SK-N-SH (cell line): Measurements from ENCODE around the gene DCLK1. TPM values are rescaled to one million over a fixed set of nuclear protein-coding genes. Genes with fewer than 3 reads are reported as not detected.

Experiments used
- CTCF ChIA-PET: fragments of 300-600, 350-600 bp; formaldehyde crosslinking; extraction: SDS; loops from one replicate; lab custom pipeline; 2021; lab: Yijun Ruan, JAX
- POLR2A ChIA-PET: fragments of 350-600 bp; sonication (Branson Sonifier 250); formaldehyde crosslinking; extraction: SDS; loops from one replicate; lab custom pipeline; 2020; ENCODE audit warnings: antibody characterized with exemption, inconsistent platforms; lab: Yijun Ruan, JAX
- DNase-seq: peaks from one replicate; pipeline ENCODE4 v3.0.0; 2012
- H2AFZ ChIP-seq: fragments of 200-600 bp; sonication (generic); 2 replicates; pipeline ENCODE4 v1.8.1; 2016; ENCODE audit warnings: antibody characterized with exemption, mild to moderate bottlenecking, low read depth
- H3F3A ChIP-seq: fragments of 200-600 bp; sonication (generic); replicated peaks from 2 replicates; pipeline ENCODE3; 2016; ENCODE audit warnings: antibody characterized with exemption, mild to moderate bottlenecking; ENCODE audit not compliant: insufficient read depth
- H3K27ac ChIP-seq, 2 experiments: fragments of 200-500 bp in 1 of 2; fragments of 200-600 bp in 1 of 2; sonication (Bioruptor generic) in 1 of 2; sonication (generic), shearing (Covaris generic) in 1 of 2; 2 replicates each; pipeline versions ENCODE4 v1.5.1 to v1.6.1; 2014 to 2016; ENCODE audit warnings: low read depth in 2 of 2, inconsistent platforms in 1 of 2, low read length in 1 of 2, mild to moderate bottlenecking in 1 of 2, mixed read lengths in 1 of 2
- H3K27me3 ChIP-seq: fragments of 200-600 bp; sonication (generic), shearing (Covaris generic); 2 replicates; pipeline ENCODE4 v1.6.1; 2016; ENCODE audit warnings: mixed run types; ENCODE audit not compliant: insufficient read depth
- H3K36me3 ChIP-seq, 2 experiments: fragments of 200-500 bp in 1 of 2; fragments of 200-600 bp in 1 of 2; sonication (Bioruptor generic) in 1 of 2; sonication (generic) in 1 of 2; replicated peaks in 1 of 2; 2 replicates each; pipeline versions ENCODE3 to v1.5.1; 2014 to 2016; ENCODE audit warnings: low read length in 1 of 2, mild to moderate bottlenecking in 1 of 2; ENCODE audit not compliant: insufficient read depth in 2 of 2, control insufficient read depth in 1 of 2
- H3K4me1 ChIP-seq, 2 experiments: fragments of 200-500 bp in 1 of 2; fragments of 200-600 bp in 1 of 2; sonication (Bioruptor generic) in 1 of 2; sonication (generic), shearing (Covaris generic) in 1 of 2; 2 replicates each; pipeline versions ENCODE4 v1.5.1 to v1.6.1; 2014 to 2016; ENCODE audit warnings: low read depth in 1 of 2, low read length in 1 of 2, mixed run types in 1 of 2; ENCODE audit not compliant: insufficient read depth in 2 of 2, control insufficient read depth in 1 of 2
- H3K4me2 ChIP-seq: fragments of 200-600 bp; sonication (generic), shearing (Covaris generic); 2 replicates; pipeline ENCODE4 v1.6.1; 2017; ENCODE audit warnings: mixed run types
- H3K4me3 ChIP-seq, 2 experiments: fragments of 200-500 bp in 1 of 2; fragments of 200-600 bp in 1 of 2; sonication (Bioruptor generic) in 1 of 2; sonication (generic), shearing (Covaris generic) in 1 of 2; 2 replicates each; pipeline versions ENCODE4 v1.5.1 to v1.8.1; 2014 to 2016; ENCODE audit warnings: low read depth in 2 of 2, inconsistent platforms in 1 of 2, low read length in 1 of 2, mild to moderate bottlenecking in 1 of 2, mixed read lengths in 1 of 2, moderate library complexity in 1 of 2
- H3K79me2 ChIP-seq: fragments of 200-600 bp; sonication (generic); 2 replicates; pipeline ENCODE4 v1.8.1; 2017; ENCODE audit warnings: mild to moderate bottlenecking; ENCODE audit not compliant: insufficient read depth
- H3K9ac ChIP-seq: fragments of 200-600 bp; sonication (generic); 2 replicates; pipeline ENCODE4 v1.6.1; 2017; ENCODE audit warnings: mixed run types
- H3K9me2 ChIP-seq: fragments of 200-600 bp; sonication (generic); 2 replicates; pipeline ENCODE4 v1.6.1; 2017; ENCODE audit warnings: mixed run types
- H3K9me3 ChIP-seq: fragments of 200-600 bp; sonication (generic); 2 replicates; pipeline ENCODE4 v1.6.1; 2017; ENCODE audit warnings: mixed run types, mild to moderate bottlenecking, moderate library complexity
- H4K20me1 ChIP-seq: fragments of 200-600 bp; sonication (generic); 2 replicates; pipeline ENCODE4 v1.6.1; 2017; ENCODE audit warnings: mild to moderate bottlenecking, mixed run types; ENCODE audit not compliant: insufficient read depth
- CHD2 ChIP-seq: fragments of 150-350 bp; IDR thresholded peaks from 2 replicates; pipeline ENCODE4 v1.6.1; 2018; ENCODE audit warnings: low read length; ENCODE audit not compliant: partially characterized antibody
- EZH2phosphoT487 ChIP-seq: fragments of 200-600 bp; sonication (generic); IDR thresholded peaks from 2 replicates; pipeline ENCODE4 v1.6.1; 2017; ENCODE audit warnings: low read depth, mixed run types, mild to moderate bottlenecking, antibody characterized with exemption, moderate library complexity, borderline replicate concordance
- FOSL2 ChIP-seq: IDR thresholded peaks from 2 replicates; pipeline ENCODE4 v1.4.0; 2012; ENCODE audit warnings: low read depth, mild to moderate bottlenecking, moderate library complexity, borderline replicate concordance
- MXI1 ChIP-seq: IDR thresholded peaks from 2 replicates; pipeline ENCODE4 v1.6.1; 2012; ENCODE audit warnings: mild to moderate bottlenecking, low read depth, low read length, improper control_type of control experiment
- RAD21 ChIP-seq: IDR thresholded peaks from 2 replicates; pipeline ENCODE4 v1.6.1; 2012; ENCODE audit warnings: mild to moderate bottlenecking, low read length
- RXRA ChIP-seq: IDR thresholded peaks from 2 replicates; pipeline ENCODE4 v1.4.0; 2012; ENCODE audit warnings: low read depth, mild to moderate bottlenecking, borderline replicate concordance
- TEAD4 ChIP-seq: IDR thresholded peaks from 2 replicates; pipeline ENCODE4 v1.4.0; 2012; ENCODE audit warnings: mild to moderate bottlenecking, borderline replicate concordance; ENCODE audit not compliant: insufficient read depth
- WGBS: methylation state at CpG from one replicate; pipeline ENCODE4 v1.1.6; 2017; ENCODE audit warnings: low lambda C conversion rate; 5-methylcytosine and 5-hydroxymethylcytosine counted together
- polyA plus RNA-seq, 3 experiments: library from polyadenylated mRNA; depleted of rRNA; stranded (reverse); fragments of >200 nt; gene quantifications; 2 replicates each; pipeline ENCODE4 v1.2.3, GENCODE V29; 2012
- TF ChIP-seq, protein P1 (sequence below): IDR thresholded peaks from 2 replicates; pipeline ENCODE4; 2012
- TF ChIP-seq, protein P2 (sequence below): IDR thresholded peaks from 2 replicates; pipeline ENCODE4 v1.6.1; 2012; ENCODE audit warnings: mild to moderate bottlenecking, low read depth, low read length, moderate library complexity

Gene DCLK1
- polyA plus RNA-seq, 1 of the 3 experiments (the other 2 are of a cell fraction): 1.1 TPM

DNA sequence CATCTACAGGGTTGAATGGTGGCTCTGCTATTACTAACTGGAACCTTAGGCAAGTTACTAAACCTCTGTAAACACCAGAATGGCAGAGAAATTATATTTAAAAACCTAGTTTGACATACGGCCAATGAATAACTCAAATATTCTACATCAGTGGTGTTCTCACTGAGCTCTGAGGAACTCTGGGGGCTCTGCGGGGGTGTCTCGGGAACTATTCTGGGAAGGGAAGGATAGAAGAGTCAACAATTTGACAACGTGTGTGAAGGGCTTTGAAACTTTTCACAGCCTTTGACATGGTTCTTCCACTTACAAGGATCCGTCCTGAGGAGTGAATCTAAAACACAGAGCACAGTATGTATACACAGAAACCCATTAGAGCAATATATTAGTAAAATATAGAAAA lies 44.4 kb upstream of the DCLK1 start (continued):
- TF ChIP-seq, protein P1, sequence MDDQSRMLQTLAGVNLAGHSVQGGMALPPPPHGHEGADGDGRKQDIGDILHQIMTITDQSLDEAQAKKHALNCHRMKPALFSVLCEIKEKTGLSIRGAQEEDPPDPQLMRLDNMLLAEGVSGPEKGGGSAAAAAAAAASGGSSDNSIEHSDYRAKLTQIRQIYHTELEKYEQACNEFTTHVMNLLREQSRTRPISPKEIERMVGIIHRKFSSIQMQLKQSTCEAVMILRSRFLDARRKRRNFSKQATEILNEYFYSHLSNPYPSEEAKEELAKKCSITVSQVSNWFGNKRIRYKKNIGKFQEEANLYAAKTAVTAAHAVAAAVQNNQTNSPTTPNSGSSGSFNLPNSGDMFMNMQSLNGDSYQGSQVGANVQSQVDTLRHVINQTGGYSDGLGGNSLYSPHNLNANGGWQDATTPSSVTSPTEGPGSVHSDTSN: no peak
- TF ChIP-seq, all 33 proteins: peak for 0

DNA sequence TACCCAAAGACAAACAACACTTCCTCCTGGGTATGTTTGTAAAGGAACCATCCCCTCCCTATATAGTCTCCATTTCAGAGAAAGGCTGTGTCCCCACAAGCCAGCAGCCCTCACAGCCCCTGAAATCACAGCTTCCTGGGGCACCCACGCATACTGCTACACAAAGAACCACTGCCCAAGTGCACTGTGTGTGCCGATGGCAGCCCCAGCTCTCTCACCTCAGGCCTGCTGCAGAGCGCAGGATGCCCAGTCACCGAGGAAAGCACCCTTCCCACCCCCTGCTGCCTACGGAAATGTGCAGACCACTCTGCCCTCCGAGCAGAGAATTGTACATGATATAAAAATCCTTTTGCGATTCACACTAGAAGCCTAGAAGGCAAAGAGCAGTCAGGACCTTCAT lies 43.7 kb upstream of the DCLK1 start:
- H4K20me1 ChIP-seq: no peaks in the 10 kb centered on the region
- H3K4me2 ChIP-seq: no peak overlapping the region
- H3K9me3 ChIP-seq: no peaks in the 10 kb centered on the region
- POLR2A ChIA-PET: no interaction called here
- 71% methylated on average over 7 of the region's 7 CpGs for WGBS
- H3K36me3 ChIP-seq: no peaks in the 10 kb centered on the region
- no peak overlapping the region for H3K9ac ChIP-seq
- TF ChIP-seq EZH2phosphoT487 (no peak), RXRA (no peak), RAD21 (no peak), FOSL2 (no peak)
- CTCF ChIA-PET: interaction anchor here (0.7 kb wide), 1 partner anchor 13 kb away, joined by 3 read pairs; no protein-coding TSS in a partner anchor
- no peak overlapping the region for H3K4me3 ChIP-seq
- H3K4me1 ChIP-seq: no peaks in the 10 kb centered on the region
- no peaks in the 10 kb centered on the region for H3K9me2 ChIP-seq
- DNase-seq: no peak
- H3F3A ChIP-seq: no peaks in the 10 kb centered on the region
- no peaks in the 10 kb centered on the region for H3K27me3 ChIP-seq
- no peak overlapping the region for H3K27ac ChIP-seq
- H3K79me2 ChIP-seq: no peaks in the 10 kb centered on the region
- H2AFZ ChIP-seq: no peak overlapping the region

DNA sequence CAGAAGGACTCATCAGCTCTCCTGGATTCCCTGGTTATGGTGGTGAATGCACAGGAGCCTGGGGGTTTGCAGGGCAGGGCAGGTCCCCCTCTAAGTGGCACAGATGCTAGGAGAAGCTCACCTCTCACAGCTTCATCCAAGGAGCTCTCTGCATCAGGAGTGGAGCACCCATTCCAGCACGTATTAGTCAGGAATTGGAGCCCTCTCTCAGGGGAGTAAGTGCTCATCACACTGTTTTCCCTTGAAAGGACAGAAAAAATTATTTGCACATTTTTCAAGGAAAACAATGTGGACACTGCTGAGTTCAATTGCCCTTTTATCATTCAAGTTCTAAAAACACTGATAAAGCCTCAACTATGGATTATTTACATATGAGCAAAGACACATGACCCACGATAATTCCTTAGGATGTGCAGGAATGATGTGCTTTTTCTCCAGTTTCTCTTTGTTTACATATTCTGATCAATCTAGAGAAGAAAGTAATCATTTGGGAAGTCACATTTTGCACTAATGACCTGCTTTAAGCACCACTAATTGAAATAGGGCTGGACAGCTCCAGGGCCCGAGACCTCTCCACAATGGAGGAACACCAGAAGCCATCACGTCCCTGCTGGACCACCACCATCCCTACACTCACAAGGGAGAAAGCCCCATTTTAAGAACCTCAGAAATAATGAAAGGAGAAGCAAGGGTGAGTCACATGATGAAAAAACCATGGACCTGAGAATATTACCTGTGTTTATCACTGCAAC lies 42.6 kb upstream of the DCLK1 start:
- no peak overlapping the region for H3K4me2 ChIP-seq
- 75% methylated on average over 4 of the region's 4 CpGs for WGBS

More for the DNA sequence above, 42.6 kb upstream of the DCLK1 start:
- H3K27me3 ChIP-seq: no peaks in the 10 kb centered on the region
- H3K27ac ChIP-seq: no peak overlapping the region
- no peaks in the 10 kb centered on the region for H3K9me3 ChIP-seq
- ChIA-PET POLR2A (no interaction called here), CTCF (no interaction called here)
- no peak overlapping the region for H3K4me3 ChIP-seq
- H3K4me1 ChIP-seq: no peaks in the 10 kb centered on the region
- TF ChIP-seq, protein P2, sequence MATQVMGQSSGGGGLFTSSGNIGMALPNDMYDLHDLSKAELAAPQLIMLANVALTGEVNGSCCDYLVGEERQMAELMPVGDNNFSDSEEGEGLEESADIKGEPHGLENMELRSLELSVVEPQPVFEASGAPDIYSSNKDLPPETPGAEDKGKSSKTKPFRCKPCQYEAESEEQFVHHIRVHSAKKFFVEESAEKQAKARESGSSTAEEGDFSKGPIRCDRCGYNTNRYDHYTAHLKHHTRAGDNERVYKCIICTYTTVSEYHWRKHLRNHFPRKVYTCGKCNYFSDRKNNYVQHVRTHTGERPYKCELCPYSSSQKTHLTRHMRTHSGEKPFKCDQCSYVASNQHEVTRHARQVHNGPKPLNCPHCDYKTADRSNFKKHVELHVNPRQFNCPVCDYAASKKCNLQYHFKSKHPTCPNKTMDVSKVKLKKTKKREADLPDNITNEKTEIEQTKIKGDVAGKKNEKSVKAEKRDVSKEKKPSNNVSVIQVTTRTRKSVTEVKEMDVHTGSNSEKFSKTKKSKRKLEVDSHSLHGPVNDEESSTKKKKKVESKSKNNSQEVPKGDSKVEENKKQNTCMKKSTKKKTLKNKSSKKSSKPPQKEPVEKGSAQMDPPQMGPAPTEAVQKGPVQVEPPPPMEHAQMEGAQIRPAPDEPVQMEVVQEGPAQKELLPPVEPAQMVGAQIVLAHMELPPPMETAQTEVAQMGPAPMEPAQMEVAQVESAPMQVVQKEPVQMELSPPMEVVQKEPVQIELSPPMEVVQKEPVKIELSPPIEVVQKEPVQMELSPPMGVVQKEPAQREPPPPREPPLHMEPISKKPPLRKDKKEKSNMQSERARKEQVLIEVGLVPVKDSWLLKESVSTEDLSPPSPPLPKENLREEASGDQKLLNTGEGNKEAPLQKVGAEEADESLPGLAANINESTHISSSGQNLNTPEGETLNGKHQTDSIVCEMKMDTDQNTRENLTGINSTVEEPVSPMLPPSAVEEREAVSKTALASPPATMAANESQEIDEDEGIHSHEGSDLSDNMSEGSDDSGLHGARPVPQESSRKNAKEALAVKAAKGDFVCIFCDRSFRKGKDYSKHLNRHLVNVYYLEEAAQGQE: peak; percentile 76; the same call in 1 of the 2 replicates
- TF ChIP-seq MXI1 (no peak), CHD2 (no peak), TEAD4 (no peak)
- H3K9ac ChIP-seq: no peak overlapping the region
- no peaks in the 10 kb centered on the region for H3K36me3 ChIP-seq
- H3F3A ChIP-seq: no peaks in the 10 kb centered on the region
- no peak for DNase-seq
- H2AFZ ChIP-seq: no peak overlapping the region
- H3K79me2 ChIP-seq: no peaks in the 10 kb centered on the region
- H3K9me2 ChIP-seq: no peaks in the 10 kb centered on the region
- H4K20me1 ChIP-seq: no peaks in the 10 kb centered on the region
